NCI-H187 treated with DMSO at 0.1 percent for 48 hours (cell line): Measurements from ENCODE around the gene PTPRN2.

Experiments used
- DNase-seq: peaks from one replicate; lab custom pipeline; 2025; lab: John Stamatoyannopoulos, UW

Gene PTPRN2

DNA sequence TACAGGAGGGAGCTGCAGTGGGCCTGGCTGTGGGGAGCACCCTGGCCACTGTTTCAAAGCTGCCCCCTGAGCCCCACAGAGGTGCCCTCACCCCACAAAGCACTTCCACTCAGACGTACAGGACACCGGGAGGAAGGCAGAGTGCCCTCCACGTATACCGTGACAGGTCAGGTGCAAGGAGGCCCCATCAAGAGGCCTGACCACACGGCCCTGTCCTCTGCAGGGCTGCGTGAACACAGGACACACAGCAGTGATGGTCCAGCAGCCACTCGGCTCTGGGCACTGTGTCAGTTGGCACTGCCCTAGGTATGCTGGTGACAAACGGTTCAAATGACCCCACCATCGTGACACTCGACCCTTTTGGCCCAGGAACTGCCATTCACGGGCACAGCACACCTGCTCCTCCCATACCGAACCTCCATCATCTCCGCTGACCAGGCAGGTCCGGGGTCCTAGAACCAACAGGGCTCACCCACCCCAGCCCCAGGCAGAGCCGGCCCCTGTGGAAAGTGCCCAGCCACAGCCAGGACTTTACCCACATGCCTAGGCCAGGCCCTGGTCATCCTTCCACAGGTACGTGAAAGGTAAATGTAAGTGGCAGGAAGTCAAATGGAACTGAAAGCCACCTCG lies 560.9 kb downstream of the PTPRN2 start:
- no peak for DNase-seq

DNA sequence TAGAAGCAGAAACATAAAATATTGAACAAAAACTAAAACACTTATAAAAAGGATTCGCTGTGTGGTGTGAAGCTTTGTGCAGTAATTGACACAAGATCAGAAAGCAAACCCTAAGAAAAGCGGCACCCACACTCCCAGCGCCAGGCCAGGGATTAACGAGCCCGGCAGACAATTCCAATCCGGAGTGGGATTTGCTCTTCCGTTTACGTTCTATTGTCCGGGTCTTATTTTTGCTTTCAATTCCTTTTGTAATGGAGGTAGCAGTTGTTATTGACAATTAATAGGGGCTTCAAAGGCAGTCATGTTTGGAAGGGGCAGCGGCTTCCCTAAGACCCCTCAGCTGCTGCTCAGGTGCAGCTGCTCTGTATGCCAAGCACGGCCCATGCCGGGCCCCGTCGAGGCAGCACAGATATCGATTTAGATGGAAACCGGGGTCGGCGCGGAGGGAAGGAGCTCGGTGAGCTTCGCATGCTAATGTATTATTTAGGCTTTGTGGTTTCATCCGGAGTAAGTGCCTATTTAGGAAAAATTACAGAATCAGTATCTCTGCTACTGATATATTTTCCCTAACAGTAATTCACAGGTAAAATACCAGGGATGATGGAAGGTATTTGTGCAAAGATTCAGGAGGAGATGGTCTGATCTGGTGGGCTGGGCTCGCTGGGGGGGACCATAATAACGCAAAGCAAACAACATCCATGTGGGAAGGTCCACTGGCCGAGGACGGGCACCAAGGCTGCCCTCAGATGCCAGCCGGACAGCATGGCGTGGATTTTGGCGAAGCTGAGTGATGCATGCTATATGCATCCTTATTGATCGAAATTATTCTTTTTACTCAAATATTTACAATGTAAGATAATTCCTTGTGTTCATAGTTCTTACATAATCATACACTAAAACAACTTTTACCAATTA lies 561.7 kb downstream of the PTPRN2 start:
- no peak for DNase-seq

GRCh38 chr7:158024881-158025280 lies 562.7 kb downstream of the PTPRN2 start:
- no peak for DNase-seq

DNA sequence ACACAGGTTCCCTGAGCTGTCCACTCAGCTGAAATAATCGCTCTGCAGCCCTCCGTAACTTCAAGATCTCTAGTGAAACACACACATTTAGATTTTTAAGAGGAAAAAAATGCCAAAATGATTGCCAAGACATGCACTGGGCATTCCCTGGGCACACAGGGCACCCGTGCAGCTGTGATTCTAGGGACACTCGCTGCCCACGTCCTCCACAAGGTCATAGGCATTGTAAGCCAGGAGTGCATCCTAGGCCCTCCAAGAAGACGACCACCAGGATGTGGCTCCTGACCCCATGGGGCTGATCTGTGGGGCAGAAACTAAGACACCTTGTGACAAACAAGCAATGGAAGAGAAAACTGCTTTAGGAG lies 563.3 kb downstream of the PTPRN2 start:
- no peak for DNase-seq

GRCh38 chr7:158023681-158024350 lies 563.8 kb downstream of the PTPRN2 start:
- DNase-seq = no peak

DNA sequence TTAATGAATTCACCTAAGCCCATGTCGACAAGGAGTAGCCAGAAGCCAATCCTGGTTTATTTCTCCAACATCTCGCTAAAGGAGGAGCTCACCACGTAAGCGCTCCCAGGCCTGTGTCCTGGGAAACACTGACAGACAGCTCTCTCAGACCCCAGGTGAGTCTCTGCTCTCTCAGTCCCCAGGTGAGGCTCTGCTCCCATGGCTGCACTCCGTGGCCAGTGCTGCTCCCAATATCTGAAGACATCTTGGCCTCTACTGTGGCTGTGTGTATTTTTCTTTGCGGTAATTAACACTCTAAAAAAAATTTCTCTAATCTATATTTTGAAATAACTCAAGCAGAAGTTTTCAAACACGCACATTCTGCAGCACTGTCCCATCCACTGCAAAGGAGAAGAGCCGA lies 564.5 kb downstream of the PTPRN2 start:
- no peak for DNase-seq

DNA sequence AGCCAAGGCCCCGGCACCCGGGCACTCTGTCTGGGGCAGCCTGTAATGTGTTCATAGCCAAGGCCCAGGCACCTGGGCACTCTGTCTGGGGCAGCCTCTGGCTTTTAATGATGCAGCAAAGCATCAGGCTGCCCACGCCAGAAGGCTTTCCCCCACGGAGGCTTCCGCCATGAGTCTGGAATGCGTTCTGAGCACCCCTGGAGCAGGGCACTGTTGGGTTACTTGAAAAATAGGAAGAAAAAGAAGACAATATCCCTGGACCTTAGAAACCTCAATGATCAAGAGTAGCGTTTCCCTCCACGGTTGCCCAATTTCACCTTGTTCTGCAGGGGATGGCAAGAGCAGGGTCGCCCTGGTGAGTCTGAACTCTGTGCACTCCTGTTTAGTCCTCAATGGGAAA lies 565.0 kb downstream of the PTPRN2 start:
- DNase-seq = no peak

DNA sequence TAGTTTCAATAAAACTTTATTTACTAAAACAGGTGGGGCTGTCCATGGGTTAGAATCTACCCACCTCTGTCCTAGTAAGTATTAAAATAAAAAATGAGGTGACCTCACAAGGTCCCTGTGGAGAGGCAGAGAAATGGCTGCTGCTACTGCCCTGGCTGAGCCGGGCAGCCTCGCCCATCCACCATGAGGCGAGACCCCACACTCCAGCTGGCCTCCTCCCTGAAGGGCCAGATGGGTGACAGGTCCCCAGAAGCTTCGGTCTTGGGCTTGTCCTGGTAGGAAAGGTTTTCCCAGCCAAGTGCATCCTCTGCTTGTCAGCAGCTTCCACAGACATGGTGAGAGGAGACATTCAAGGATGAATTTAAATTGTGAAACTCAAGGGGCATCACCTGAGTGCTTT lies 565.8 kb downstream of the PTPRN2 start:
- DNase-seq = no peak

GRCh38 chr7:158020706-158021095 lies 566.9 kb downstream of the PTPRN2 start:
- DNase-seq = no peak

- no peak for DNase-seq
These were observed 567.6 kb downstream of the PTPRN2 start for GRCh38 chr7:158019726-158020705.

DNA sequence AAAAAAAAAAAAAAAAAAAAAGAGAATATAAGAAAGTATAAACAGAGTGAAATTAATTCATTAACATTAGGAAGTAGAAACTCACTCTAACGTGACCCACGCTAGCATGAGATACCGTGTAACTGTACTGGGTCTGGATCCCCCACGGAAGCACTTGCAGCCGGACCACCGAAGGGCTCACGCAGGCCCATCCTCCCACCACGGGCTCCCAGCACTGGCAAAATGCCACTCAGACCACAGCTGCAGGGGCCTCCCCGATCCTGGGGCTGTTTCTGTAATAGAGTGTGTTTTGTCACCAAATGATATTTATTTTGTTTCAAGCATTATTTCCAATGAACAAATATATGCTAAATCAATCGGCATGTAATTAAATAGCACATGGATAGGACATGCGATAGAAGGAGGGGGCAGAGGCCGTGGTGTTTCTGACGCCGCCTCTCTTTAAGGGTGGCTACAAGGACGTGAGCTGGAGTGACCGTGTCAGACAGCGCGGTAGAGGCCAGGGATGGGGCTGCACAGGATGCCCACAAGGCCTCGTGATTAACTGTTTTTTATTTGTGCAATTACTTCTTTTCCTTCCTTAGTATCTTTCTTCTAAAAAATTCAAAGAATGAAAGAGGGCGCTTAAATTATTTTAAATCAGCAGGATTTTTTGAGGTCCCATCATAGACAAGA lies 568.5 kb downstream of the PTPRN2 start:
- DNase-seq = no peak

DNA sequence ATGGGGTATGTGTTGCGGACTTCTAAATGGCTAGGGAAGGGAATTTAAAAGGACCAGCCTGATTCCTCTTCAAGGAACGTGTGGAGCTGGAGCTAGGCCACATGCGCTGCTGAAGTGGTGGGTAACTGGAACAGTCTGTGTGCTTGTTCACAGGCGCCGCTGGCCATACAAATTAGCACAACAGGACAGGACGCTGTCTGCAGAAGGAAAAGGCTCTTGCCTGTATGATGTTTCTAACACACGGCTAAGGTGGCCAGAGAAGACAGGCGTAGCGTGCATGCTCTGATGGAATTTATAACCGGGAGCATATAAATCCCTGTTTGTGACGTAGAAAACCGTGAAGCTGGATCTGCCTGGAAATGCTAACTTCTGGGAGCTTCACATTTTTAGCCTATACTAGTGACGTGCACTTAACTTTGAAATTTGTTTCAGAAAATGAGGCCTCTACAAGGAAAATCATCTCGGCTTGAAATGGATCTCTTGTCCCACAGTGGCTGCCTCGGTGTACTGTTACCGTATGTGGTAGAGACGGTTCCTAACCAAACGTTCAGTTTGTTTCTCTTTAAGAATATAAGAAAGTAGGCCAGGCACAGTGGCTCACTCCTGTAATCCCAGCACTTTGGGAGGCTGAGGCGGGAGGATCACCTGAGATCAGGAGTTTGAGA lies 569.4 kb downstream of the PTPRN2 start:
- DNase-seq = no peak

- no peak for DNase-seq
These were observed 570.2 kb downstream of the PTPRN2 start for GRCh38 chr7:158017111-158018097.

- no peak for DNase-seq
These were observed 571.2 kb downstream of the PTPRN2 start for GRCh38 chr7:158016180-158017097.

DNA sequence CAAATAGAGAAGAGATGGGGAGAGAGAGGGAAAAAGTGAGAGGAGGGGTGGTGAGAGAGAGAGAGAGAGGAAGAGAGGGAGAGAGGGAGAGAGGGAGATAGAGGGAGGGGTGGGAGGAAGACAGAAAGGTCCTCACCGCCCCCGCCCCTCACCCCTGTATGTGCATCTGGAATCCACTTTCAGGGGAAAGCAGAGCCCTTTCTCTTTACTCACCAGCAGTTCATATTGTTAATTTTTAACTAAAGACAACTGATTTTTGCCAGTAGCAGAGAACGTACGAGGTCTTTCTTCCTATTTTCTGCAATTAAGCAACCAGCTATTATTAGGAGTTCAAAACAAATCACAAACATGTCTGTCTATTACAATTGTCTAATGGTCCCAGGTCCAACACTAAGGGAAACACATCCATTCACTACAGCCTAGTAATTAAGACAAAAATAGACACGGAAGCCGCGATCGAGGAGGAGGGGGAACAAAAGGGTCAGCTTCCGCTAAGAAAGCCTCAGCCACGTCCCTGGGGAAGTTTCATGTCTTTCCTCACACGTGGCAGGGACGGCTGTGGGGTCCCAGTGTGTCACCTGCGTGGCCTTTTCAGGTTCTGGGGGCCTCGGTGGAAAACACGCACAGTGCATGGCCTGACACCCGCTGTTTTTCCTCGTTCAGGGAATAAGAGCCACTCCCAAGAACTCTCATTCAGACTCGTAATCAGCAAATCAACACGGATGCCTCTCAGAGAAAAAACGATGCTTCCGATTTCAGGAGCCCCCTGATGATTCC lies 572.0 kb downstream of the PTPRN2 start:
- no peak for DNase-seq

- no peak for DNase-seq
These were observed 572.6 kb downstream of the PTPRN2 start for GRCh38 chr7:158014976-158015375.

DNA sequence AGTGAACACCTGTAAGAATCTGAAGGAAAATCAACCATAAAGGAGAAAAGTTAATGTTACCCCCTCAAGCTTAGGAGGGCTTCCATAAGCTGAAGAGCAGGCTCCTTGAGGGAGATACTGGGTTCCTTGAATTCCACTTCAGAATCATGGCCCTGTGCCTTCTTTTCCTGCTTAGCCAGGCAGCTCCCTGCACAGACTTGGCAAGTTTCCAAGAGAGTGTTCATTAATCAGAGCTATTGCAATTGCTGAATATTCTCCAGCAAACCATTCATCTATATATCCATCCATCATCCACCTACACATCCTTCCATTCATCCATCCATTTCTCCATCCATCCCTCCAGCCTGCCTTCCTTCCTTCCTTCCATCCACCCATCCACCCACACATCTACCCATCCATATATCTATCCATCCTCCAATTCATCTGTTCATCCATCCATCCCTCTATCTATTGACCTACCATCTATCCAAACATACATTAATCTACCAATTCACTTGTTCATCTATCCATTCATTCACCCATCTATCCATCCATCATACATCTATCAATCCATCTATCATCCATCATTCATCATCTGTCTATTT lies 574.4 kb downstream of the PTPRN2 start:
- no peak for DNase-seq
